CD4-positive, alpha-beta T cell treated with Interleukin-15 for 1 hour (primary cell): ENCODE results near the gene EMILIN2.
"Not testable (repeated sequence)": the region's sequence is repeated elsewhere in the genome, so short reads cannot be mapped to it uniquely, and the experiment has no call there.

ENCODE experiments used
- DNase-seq: peaks from one replicate; pipeline ENCODE4 v3.0.0-alpha.2; 2020

Gene EMILIN2

GRCh38 chr18:2847317-2848246 is 776 bp downstream of the EMILIN2 start:
- DNase-seq = peak; percentile 34

- no peak for DNase-seq
Measured at GRCh38 chr18:2848247-2849246, 1.7 kb downstream of the EMILIN2 start.

GRCh38 chr18:2850816-2851215 is 4.0 kb downstream of the EMILIN2 start:
- no peak for DNase-seq

GRCh38 chr18:2851771-2852170 is 5.0 kb downstream of the EMILIN2 start:
- no peak for DNase-seq

- not testable (repeated sequence) for DNase-seq
Measured at GRCh38 chr18:2852460-2852859, 5.7 kb downstream of the EMILIN2 start.

- DNase-seq = no peak
Measured at GRCh38 chr18:2853173-2853925, 6.5 kb downstream of the EMILIN2 start.

- no peak for DNase-seq
Measured at GRCh38 chr18:2853926-2854664, 7.3 kb downstream of the EMILIN2 start.

GRCh38 chr18:2854875-2855274 is 8.1 kb downstream of the EMILIN2 start:
- DNase-seq = no peak

- no peak for DNase-seq
Measured at GRCh38 chr18:2855560-2856350, 8.9 kb downstream of the EMILIN2 start.

- DNase-seq = no peak
Measured at GRCh38 chr18:2856547-2857170, 9.9 kb downstream of the EMILIN2 start.

GRCh38 chr18:2857491-2858131 is 10.8 kb downstream of the EMILIN2 start:
- peak; percentile 46 for DNase-seq

- not testable (repeated sequence) for DNase-seq
Measured at GRCh38 chr18:2860397-2860796, 13.6 kb downstream of the EMILIN2 start.

- DNase-seq = not testable (repeated sequence)
Measured at GRCh38 chr18:2863997-2864396, 17.2 kb downstream of the EMILIN2 start.

GRCh38 chr18:2866465-2866864 is 19.7 kb downstream of the EMILIN2 start:
- DNase-seq = not testable (repeated sequence)

GRCh38 chr18:2869207-2869606 is 22.4 kb downstream of the EMILIN2 start:
- no peak for DNase-seq

- DNase-seq = no peak
Measured at GRCh38 chr18:2871111-2871720, 24.4 kb downstream of the EMILIN2 start.

- no peak for DNase-seq
Measured at GRCh38 chr18:2872095-2872494, 25.3 kb downstream of the EMILIN2 start.

GRCh38 chr18:2874765-2875164 is 28.0 kb downstream of the EMILIN2 start:
- no peak for DNase-seq

GRCh38 chr18:2878656-2879330 is 32.0 kb downstream of the EMILIN2 start:
- no peak for DNase-seq
